Stimulated activated CD4-positive, alpha-beta T cell treated with anti-CD3 and anti-CD28 coated beads, Interleukin-1b, Interleukin-23, amount 100 ng/mL, for 24 hours (primary cell): ENCODE results near the gene EHBP1.

Source experiments
- DNase-seq, 4 experiments: peaks; one replicate each; pipeline ENCODE4 v3.0.0-alpha.2; 2020; ENCODE audit warnings: low read depth in 4 of 4, low spot score in 1 of 4

EHBP1 gene

GRCh38 chr2:63047321-63048279, 342.1 kb downstream of the EHBP1 start:
- no peak for DNase-seq

DNA sequence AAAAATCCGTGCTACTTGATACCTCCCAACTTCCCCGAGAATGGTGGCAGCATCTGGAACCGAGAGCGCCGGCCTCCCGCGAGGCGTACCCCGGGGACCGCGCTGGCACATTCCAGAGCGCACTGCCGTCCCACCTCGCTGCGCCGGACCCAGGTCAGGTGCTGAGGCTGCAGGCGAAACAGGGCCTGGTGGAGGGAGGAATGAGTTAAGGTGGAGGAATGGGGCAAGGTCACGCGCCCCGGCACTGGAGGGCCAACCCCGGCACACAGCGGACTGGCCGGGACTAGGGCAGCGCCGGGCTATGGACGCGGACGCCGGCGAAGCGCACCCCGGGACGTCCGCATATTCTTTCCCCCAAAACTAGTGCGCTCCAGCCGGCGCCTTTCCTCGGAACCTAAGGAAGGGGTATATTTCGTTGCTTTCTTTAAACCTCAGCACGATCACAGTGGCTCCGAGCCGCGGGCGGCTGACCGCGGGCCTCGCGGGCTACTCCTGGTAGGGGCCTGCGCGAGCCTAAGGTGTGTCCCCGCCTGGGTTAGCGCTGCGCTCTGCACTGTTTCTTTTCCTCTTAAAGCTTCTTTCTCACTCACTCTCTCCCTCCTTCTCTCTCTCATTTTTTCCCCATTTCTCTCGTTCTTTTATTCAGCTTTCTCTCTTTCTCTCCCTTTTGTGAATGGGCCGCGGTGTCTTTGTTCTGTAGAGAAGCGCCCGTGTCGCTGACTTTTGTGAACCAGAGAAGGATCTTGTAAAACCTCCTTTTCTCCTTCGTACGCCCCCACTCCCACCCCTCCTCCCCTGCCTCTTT, 343.1 kb downstream of the EHBP1 start:
- DNase-seq: no peak

DNA sequence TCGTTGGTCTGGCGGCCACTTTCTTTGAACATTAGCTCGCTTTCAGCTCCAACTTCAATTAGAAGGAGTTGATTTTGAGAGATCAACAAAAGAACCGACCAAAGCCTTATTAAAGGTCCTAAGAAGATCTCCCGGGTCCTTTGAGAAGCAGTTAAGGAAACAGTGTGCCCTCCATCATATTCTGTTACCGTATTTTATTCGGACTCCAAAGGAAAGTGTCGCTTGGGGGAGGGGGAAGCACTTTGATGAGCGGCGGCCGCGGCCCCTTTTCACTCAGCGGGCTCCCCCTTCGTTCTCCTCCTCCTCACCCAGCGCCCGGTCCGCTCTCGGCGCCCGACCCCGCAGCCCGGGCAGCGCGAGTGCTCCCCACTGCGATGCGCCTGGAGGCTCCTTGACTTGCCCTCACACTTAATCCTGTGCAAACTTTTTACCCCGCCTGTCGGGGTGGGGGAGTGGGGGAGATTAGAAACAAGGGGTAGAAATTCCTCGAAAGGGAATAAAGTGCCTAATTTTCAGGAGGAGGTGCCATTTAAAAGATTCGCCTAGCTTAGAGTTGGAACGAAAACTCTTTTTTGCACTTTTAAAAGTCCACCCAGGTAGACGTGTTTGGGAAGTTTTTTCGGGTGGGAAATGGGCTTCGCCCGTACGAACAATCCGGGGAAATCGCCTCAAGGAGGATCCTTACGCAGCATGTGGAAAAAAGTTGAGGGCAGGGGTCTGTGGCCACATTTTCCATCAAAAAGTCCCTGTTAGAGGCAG, 343.9 kb downstream of the EHBP1 start:
- no peak for DNase-seq

GRCh38 chr2:63049970-63050333, 344.4 kb downstream of the EHBP1 start:
- DNase-seq: no peak

- peak in 2 of 4 experiments; percentile 59 to 60 for DNase-seq
These were observed 345.0 kb downstream of the EHBP1 start, which contains the start of gene OTX1 for GRCh38 chr2:63050334-63051041. OTX1 (plus strand) TSS chr2:63050830; CDS start chr2:63052991, 2,161 bp downstream.

DNA sequence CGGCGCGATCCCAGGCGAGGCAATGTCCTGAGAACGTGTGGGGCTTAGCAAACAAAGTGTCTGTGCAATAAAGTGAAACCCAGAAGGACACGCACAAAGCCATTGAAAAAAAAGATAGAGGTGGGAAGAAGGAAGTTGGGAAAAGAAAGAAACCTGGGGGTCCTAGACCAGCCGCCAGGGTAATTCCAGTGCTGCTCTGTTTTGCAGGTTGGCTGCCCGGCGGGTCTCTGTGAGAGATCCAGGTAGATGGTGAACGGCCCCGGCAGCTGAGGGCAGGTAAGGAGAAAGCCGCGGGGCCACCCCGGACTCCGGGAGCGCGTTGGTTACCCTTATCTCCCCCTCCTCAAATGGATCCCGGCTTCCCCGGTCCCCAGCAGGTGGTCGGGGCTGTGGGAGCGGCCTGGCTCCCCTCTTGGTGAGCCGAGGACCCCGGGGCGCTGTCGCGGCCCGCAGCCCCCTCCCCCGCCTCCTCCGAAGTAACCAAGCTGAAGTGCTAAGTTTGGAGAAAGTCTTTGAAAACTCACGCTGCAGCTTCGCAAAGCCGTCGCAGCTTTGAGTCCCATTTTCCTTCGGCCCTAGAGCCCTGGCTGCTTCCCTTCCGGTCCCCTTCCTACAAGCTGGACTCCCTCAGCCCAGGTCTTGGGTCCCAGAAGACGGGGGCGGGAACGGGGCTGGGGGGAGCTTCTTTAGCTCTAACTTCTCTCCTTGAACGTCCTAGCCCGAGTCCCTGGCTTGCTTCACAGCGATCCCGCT, 345.7 kb downstream of the EHBP1 start:
- DNase-seq: no peak

DNA sequence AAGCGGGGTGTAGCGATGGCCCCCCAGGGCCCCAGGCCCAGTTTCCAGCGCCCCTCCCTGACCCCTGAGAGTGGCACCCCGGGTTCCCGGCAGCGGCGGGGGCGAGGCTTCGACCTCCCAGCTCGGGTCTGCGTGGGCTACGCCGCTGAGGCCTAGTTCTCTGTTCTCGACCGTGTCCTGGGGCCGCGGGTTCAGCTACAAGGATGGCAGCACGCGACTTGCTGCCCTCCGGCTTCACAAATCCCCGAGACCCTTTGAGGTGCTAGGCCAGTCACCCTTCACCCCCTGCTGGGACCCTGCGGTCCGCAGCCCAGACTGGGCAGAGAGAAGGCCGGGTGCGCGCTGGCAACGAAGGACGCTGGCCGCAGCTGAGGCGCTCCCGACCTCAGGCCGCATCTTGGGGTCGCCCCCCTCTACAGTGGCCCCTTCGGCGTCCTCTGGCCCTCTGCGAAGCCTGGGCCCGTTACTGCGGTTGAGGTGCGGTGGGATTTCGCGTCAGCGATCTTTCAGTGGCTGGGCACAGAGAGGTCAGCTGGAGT, 346.4 kb downstream of the EHBP1 start:
- no peak for DNase-seq

DNA sequence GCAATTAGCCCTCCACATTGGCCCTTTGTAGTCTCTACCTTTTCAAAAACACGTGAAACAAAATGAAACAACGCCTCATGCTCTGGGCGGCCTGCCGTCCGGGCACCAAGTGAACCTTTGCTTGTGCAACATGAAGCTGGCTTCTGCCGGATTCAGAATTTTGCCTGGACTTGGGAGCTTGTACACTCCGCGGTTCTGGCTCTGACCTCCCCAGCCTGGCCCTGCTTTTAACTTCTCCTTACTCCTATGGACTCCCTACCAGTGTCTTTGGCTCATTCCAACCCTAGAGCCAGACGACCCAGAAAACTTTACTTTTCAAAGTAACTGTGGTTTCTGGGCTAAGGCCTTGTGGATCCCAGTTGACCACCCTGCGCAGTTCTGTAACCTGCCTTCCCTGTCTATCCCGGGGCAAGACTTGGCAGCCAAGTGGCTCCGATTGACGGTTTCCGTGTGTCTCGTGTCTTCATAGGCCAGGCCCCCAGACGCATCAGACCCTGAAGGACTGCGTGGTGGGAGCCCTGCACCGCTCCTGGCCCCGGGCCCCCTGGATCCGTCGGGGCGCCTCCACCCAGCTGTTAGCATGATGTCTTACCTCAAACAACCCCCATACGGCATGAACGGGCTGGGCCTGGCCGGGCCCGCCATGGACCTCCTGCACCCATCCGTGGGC, 347.0 kb downstream of the EHBP1 start:
- no peak for DNase-seq

GRCh38 chr2:63053081-63053888, 347.8 kb downstream of the EHBP1 start:
- no peak for DNase-seq

DNA sequence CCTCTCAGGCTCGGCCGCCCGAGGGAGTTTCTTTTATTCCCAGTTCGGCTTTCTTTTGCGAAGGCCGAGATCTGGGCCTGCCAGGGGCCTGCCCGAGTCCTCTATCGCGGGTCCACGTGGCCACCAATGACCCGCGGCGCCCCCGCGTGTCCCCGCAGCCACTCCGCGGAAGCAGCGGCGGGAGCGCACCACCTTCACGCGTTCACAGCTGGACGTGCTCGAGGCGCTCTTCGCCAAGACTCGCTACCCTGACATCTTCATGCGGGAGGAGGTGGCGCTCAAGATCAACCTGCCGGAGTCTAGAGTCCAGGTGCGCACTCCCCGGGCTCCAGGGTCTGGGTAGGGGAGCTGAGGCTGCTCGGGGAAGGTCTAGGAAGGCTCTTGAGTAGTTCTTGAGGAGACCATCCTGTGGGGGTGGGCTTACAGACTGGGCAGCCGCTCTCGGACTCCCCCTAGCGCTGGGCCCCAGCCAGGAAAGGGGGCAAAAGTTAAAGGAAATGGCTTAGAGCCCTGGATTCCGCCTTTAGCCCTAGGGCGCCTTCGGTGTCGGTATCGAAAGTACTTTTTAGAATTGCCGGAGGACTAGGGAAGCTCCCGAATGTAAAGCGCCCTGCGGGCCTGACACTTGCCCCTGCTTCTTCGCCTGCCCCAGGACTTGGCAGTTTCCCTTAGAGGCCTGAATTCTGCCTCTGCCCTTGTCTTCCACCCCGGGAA, 348.5 kb downstream of the EHBP1 start:
- no peak for DNase-seq

DNA sequence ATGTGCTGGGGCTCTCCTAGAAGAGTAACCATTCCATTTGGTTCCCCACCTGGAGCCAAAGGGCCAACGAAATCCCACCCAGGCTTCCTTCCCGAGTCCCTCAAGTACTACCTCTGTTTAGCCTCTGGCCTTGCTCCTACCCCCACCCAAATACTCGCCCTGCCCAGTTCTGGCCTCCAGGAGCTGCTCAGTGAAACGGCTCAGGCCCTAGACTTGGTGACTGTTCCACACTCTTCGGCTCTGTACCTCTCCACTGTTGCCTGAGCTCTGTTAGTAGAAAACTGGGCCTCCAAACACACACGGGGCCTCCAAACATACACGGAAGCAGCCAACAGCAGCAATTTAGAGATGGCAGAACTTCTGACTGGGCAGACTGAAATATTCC, 349.3 kb downstream of the EHBP1 start:
- DNase-seq: no peak

DNA sequence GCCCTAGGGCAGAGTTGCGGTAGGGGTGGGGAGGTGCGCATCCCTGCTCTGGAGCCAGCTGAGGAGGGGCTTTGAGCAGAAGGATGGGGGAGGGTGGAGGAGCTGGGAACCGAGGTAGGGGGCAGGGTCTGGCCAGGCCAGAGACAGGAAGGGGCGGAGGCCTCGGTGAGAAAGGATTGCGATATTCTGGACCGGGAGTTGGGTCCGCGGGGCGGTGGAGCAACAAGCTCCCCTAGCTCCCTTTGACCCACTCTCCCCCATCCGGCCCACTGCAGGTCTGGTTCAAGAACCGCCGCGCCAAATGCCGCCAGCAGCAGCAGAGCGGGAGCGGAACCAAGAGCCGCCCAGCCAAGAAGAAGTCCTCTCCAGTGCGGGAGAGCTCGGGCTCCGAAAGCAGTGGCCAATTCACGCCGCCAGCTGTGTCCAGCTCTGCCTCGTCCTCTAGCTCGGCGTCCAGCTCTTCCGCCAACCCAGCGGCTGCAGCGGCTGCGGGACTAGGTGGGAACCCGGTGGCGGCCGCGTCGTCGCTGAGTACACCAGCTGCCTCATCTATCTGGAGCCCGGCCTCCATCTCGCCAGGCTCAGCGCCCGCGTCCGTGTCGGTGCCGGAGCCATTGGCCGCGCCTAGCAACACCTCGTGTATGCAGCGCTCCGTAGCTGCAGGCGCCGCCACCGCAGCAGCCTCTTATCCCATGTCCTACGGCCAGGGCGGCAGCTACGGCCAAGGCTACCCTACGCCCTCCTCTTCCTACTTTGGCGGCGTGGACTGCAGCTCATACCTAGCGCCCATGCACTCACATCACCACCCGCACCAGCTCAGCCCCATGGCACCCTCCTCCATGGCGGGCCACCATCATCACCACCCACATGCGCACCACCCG, 350.0 kb downstream of the EHBP1 start:
- DNase-seq: no peak

GRCh38 chr2:63056107-63057050, 350.9 kb downstream of the EHBP1 start:
- no peak for DNase-seq

DNA sequence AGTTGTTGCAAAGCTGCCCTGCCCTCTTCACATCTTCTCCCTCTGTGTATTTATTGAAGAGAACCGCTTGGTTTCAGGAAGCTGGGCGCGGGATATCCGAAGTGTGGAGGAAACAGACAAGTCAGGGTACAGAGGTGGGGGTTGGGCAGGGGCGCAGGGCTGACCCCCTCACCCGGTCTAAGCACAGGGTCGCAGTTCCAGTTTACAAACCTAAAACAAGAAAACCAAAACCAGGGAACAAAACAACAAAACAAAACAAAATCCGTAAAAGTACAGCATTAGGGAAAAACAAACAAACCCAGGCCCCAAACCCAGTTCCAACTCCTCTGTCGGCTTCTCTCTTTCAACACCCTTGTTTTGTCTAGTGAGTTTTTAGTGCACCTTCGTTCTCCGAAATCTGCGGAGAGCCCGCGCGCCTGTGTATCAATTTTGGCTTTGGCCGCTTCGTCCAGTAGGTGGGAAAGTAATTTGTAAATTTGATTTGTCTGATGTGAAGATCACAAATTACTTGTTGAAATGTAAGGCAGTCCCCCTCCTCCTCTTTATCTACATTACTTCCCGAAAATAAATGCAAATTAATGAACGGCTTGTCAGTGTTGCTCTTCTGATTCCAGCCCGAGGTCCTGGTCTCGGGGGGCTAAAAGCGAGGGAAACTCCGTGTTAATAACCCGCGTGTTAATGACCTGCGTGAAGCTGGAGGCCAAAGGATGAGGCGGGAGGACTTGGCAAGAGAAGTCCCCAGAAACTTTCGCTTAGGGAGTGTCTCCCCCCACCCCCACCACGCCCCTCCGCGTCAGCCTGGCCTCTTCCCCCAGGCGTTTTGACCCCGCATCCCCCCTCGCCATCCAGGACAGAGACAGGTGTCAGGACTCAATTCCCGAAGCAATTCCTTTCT, 352.0 kb downstream of the EHBP1 start:
- DNase-seq: no peak
